ENCODE results near the gene PPM1H. TPM values are rescaled to one million over a fixed set of nuclear protein-coding genes. Genes with fewer than 3 reads are reported as not detected.

PPM1H gene
- total and polyA plus RNA-seq, 4 donors, result 2.3 to 7.2 (median 4.1) TPM

GRCh38 chr12:62911286-62911685, 23.7 kb downstream of the PPM1H start (continued):
- TF ChIP-seq REST (IDR thresholded peaks at IDR 0.05), result no peak

DNA sequence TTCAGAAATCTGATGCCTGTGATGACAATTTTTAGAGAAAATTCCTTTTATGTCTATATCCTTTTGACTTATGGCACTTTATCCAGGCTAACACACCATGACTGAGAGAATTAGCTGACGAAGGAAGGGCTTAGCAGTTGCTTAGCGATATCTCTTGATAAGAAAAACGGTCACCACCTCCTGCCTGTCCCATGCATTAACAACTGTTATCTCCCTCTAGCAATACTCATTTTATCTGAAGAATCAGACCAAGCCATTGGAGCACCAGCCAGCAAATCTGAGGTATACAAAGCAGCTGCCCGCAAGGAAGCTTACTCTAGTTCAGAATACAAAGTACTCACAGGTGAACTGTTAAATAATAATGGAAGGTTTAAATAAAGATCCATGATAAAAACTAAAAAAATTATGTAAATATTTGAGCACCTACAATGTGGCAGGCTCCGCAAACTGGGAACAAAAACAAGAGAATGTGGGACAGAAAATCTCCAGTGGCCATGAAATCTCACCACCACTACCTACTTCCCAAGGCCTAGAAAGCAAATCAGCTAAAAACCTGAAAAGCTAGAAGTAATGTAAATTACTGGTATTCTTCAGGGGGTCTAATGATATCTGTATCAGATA, 24.3 kb downstream of the PPM1H start:
- Histone ChIP-seq H3K9me3 (ENCODE audit: control insufficient read depth in 4 of 4, low read length in 3 of 4) (no peaks in the 10 kb centered on the region), H3K9ac (ENCODE audit: low read depth in 1 of 2, low read length in 2 of 2) (no peak overlapping the region), H3K4me3 (ENCODE audit: low read depth in 1 of 3, low read length in 3 of 3) (no peak overlapping the region), H3K36me3 (ENCODE audit: control insufficient read depth in 4 of 4, insufficient read depth in 3 of 4, low read depth in 1 of 4, low read length in 3 of 4) (no peaks in the 10 kb centered on the region), H3K4me1 (ENCODE audit: control insufficient read depth in 4 of 4, insufficient read depth in 4 of 4, low read length in 3 of 4) (peaks cover 0 to 3% (median 0%) of the 10 kb centered on the region in 4 donors), H3K27ac (ENCODE audit: low read depth in 1 of 2, low read length in 2 of 2) (no peak overlapping the region), H3K27me3 (ENCODE audit: control insufficient read depth in 4 of 4, insufficient read depth in 4 of 4, low read length in 3 of 4) (no peaks in the 10 kb centered on the region)
- no peak for DNase-seq (ENCODE audit: low spot score)
- TF ChIP-seq MAX (IDR thresholded peaks at IDR 0.05) (no peak), NR2F2 (IDR thresholded peaks at IDR 0.05) (no peak), FOXA1 (IDR thresholded peaks at IDR 0.05) (no peak), REST (IDR thresholded peaks at IDR 0.05) (no peak), EGR1 (IDR thresholded peaks at IDR 0.05; ENCODE audit: low read depth in 2 of 2) (no peak), RAD21 (IDR thresholded peaks at IDR 0.05) (no peak), TAF1 (conservative IDR thresholded peaks at IDR 0.05) (no peak)
- 58% methylated on average over 5 of the region's 5 CpGs for WGBS

GRCh38 chr12:62909340-62909739, 25.6 kb downstream of the PPM1H start:
- no peaks in the 10 kb centered on the region for H3K36me3 ChIP-seq (ENCODE audit: control insufficient read depth in 4 of 4, insufficient read depth in 3 of 4, low read depth in 1 of 4, low read length in 3 of 4)
- DNase-seq (ENCODE audit: low spot score), result no peak
- TF ChIP-seq, protein P1, sequence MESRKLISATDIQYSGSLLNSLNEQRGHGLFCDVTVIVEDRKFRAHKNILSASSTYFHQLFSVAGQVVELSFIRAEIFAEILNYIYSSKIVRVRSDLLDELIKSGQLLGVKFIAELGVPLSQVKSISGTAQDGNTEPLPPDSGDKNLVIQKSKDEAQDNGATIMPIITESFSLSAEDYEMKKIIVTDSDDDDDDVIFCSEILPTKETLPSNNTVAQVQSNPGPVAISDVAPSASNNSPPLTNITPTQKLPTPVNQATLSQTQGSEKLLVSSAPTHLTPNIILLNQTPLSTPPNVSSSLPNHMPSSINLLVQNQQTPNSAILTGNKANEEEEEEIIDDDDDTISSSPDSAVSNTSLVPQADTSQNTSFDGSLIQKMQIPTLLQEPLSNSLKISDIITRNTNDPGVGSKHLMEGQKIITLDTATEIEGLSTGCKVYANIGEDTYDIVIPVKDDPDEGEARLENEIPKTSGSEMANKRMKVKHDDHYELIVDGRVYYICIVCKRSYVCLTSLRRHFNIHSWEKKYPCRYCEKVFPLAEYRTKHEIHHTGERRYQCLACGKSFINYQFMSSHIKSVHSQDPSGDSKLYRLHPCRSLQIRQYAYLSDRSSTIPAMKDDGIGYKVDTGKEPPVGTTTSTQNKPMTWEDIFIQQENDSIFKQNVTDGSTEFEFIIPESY (IDR thresholded peaks at IDR 0.05), result no peak
- TF ChIP-seq HNF4G (IDR thresholded peaks at IDR 0.05) (no peak), YY1 (IDR thresholded peaks at IDR 0.05) (no peak), JUND (IDR thresholded peaks at IDR 0.05) (no peak), RXRA (IDR thresholded peaks at IDR 0.05) (no peak), NR2F2 (IDR thresholded peaks at IDR 0.05) (no peak), GABPA (IDR thresholded peaks at IDR 0.05 in 1 of 2, conservative IDR thresholded peaks at IDR 0.05 in 1 of 2) (no peak), SP1 (IDR thresholded peaks at IDR 0.05) (no peak), MAX (IDR thresholded peaks at IDR 0.05) (no peak), HNF4A (conservative IDR thresholded peaks at IDR 0.05) (no peak), EGR1 (IDR thresholded peaks at IDR 0.05; ENCODE audit: low read depth in 2 of 2) (no peak)
- TF ChIP-seq, protein P2, sequence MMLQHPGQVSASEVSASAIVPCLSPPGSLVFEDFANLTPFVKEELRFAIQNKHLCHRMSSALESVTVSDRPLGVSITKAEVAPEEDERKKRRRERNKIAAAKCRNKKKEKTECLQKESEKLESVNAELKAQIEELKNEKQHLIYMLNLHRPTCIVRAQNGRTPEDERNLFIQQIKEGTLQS (IDR thresholded peaks at IDR 0.05), result no peak
- H3K27ac ChIP-seq (ENCODE audit: low read depth in 1 of 2, low read length in 2 of 2), result no peak overlapping the region
- H3K4me3 ChIP-seq (ENCODE audit: low read depth in 1 of 3, low read length in 3 of 3), result no peak overlapping the region
- H3K9ac ChIP-seq (ENCODE audit: low read depth in 1 of 2, low read length in 2 of 2), result no peak overlapping the region
- no peaks in the 10 kb centered on the region for H3K9me3 ChIP-seq (ENCODE audit: control insufficient read depth in 4 of 4, low read length in 3 of 4)
- no peaks in the 10 kb centered on the region for H3K27me3 ChIP-seq (ENCODE audit: control insufficient read depth in 4 of 4, insufficient read depth in 4 of 4, low read length in 3 of 4)
- 100% methylated on average over 1 of the region's 1 CpG for WGBS
- peaks cover 0 to 3% (median 0%) of the 10 kb centered on the region in 4 donors for H3K4me1 ChIP-seq (ENCODE audit: control insufficient read depth in 4 of 4, insufficient read depth in 4 of 4, low read length in 3 of 4)

Data from liver (tissue), 9 donors.